Keratinocyte (primary cell): ENCODE data around the gene SPTLC2. TPM values are rescaled to one million over a fixed set of nuclear protein-coding genes. Genes with fewer than 3 reads are reported as not detected.

ENCODE experiments used
- DNase-seq: peaks from one replicate; pipeline ENCODE4 v3.0.0-alpha.2; 2011; ENCODE audit warnings: low read depth, missing footprints, low spot score
- FAIRE-seq: peaks from 2 replicates; lab custom pipeline; 2011; peaks lifted over from hg19 to GRCh38; lab: Jason Lieb, UNC
- H2AFZ ChIP-seq: 2 replicates; pipeline ENCODE4 v1.6.0; 2012; ENCODE audit warnings: low read length, control low read depth, inconsistent platforms; ENCODE audit not compliant: control insufficient read depth
- H3K27ac ChIP-seq: 2 replicates; pipeline ENCODE4 v1.5.1; 2011; ENCODE audit warnings: low read length; ENCODE audit not compliant: control insufficient read depth, insufficient read depth
- H3K27me3 ChIP-seq: 3 replicates; pipeline ENCODE4 v1.6.0; 2011; ENCODE audit warnings: low read length; ENCODE audit not compliant: control insufficient read depth, insufficient read depth; ENCODE audit errors: extremely low read depth
- H3K36me3 ChIP-seq, 2 experiments: 2 replicates in 1 of 2; 3 replicates in 1 of 2; pipeline ENCODE4 v1.5.1; 2011; ENCODE audit warnings: low read length in 2 of 2, mild to moderate bottlenecking in 1 of 2; ENCODE audit not compliant: control insufficient read depth in 2 of 2, insufficient read depth in 2 of 2; ENCODE audit errors: extremely low read depth in 1 of 2
- H3K4me1 ChIP-seq: 3 replicates; pipeline ENCODE4 v1.5.1; 2011; ENCODE audit warnings: low read length; ENCODE audit not compliant: control insufficient read depth, insufficient read depth; ENCODE audit errors: extremely low read depth
- H3K4me2 ChIP-seq: 3 replicates; pipeline ENCODE4 v1.6.0; 2011; ENCODE audit warnings: low read depth, low read length; ENCODE audit not compliant: control insufficient read depth, insufficient read depth; ENCODE audit errors: extremely low read depth
- H3K4me3 ChIP-seq, 3 experiments: fragments of 200-600 bp in 1 of 3; sonication (generic) in 1 of 3; 2 replicates in 2 of 3; 3 replicates in 1 of 3; pipeline ENCODE4 v1.5.1; 2011 to 2016; ENCODE audit warnings: low read length in 3 of 3, mild to moderate bottlenecking in 3 of 3, control low read depth in 2 of 3, inconsistent platforms in 1 of 3, low read depth in 1 of 3, mixed read lengths in 1 of 3, mixed run types in 1 of 3, moderate library complexity in 1 of 3; ENCODE audit not compliant: control insufficient read depth in 2 of 3, insufficient read depth in 2 of 3; ENCODE audit errors: extremely low read depth in 1 of 3
- H3K79me2 ChIP-seq: 2 replicates; pipeline ENCODE4 v1.6.0; 2012; ENCODE audit warnings: low read length; ENCODE audit not compliant: control insufficient read depth, insufficient read depth
- H3K9ac ChIP-seq: 3 replicates; pipeline ENCODE4 v1.6.0; 2011; ENCODE audit warnings: low read length; ENCODE audit not compliant: control insufficient read depth, insufficient read depth; ENCODE audit errors: extremely low read depth
- H3K9me1 ChIP-seq: 3 replicates; pipeline ENCODE4 v1.6.0; 2011; ENCODE audit warnings: low read length; ENCODE audit not compliant: control insufficient read depth, insufficient read depth; ENCODE audit errors: extremely low read depth
- H3K9me3 ChIP-seq: 2 replicates; pipeline ENCODE4 v1.5.1; 2012; ENCODE audit warnings: low read depth, low read length; ENCODE audit not compliant: control insufficient read depth
- H4K20me1 ChIP-seq: 3 replicates; pipeline ENCODE4 v1.6.0; 2011; ENCODE audit warnings: low read length; ENCODE audit not compliant: control insufficient read depth, insufficient read depth; ENCODE audit errors: extremely low read depth
- CTCF ChIP-seq, 3 experiments: IDR thresholded peaks in 1 of 3; conservative IDR thresholded peaks in 1 of 3; optimal IDR thresholded peaks in 1 of 3; 2 replicates in 2 of 3; 3 replicates in 1 of 3; pipeline versions ENCODE3 to v1.5.1; 2011; ENCODE audit warnings: low read length in 3 of 3, mild to moderate bottlenecking in 3 of 3, moderate library complexity in 2 of 3, control low read depth in 1 of 3, inconsistent platforms in 1 of 3; ENCODE audit not compliant: insufficient read depth in 2 of 3; ENCODE audit errors: extremely low read depth in 1 of 3
- EZH2 ChIP-seq: IDR thresholded peaks from one replicate; pipeline ENCODE4 v1.6.1; 2012; ENCODE audit warnings: inconsistent platforms, mild to moderate bottlenecking, low read length, moderate library complexity
- dilution Hi-C: fragments of 300-500 bp; cut with MboI; formaldehyde crosslinking; loops from one replicate; pipeline ENCODE4 v1.7.0; 2020; ENCODE audit warnings: low sequenced_read_pairs; ENCODE audit not compliant: extremely low pct_ligation_motif_present
- polyA plus RNA-seq, 5 experiments: library from polyadenylated mRNA; depleted of rRNA in 3 of 5; stranded (reverse) in 3 of 5; stranded (forward) in 1 of 5; unstranded in 1 of 5; fragments of >200 nt; gene quantifications; 1 replicate in 1 of 5; 2 replicates in 3 of 5; 3 replicates in 1 of 5; pipeline versions ENCODE4 v1.2.1 to v1.2.3, GENCODE V29; 2011 to 2012; ENCODE audit warnings: missing spikeins in 2 of 5, low read depth in 1 of 5, low replicate concordance in 1 of 5

The SPTLC2 gene
- polyA plus RNA-seq, 1 donor (not counting 4 experiments of a cell fraction or from before 2014, with no cell fraction given) = 46.8 TPM

DNA sequence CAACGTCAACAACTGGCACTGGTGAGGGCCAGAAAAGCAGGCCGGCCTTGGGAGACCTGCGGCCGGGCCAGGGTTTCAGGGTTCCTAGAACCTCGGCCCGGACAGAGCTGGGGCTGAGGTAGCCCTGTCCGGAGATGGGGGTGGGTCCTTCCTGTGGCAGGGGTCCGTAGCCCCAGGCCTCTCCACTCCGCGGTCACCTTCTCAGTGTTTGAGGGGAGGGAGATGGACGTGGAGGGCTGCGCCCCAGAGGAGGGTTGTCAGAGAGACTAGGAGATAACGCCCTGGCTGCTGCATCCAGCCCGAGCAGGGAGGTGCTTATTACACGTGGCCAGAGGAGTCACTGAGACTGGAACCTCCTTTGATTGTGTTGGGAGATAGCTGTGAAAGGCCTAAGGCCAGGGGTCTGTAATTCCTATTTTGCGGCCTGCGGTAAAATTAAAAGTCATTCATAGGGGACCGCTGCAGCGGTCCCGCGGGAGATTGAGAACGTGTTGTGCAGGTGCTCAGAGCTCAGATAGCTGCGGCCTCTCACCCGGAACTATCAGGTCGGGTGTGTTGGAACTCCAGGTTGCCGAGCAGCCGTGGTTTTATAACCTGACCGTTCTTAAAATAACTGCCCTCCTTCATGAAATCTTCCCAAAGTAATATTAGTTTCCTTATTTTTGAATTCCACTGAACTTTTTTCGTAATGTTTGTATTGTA is 158.0 kb downstream of the SPTLC2 start:
- Histone ChIP-seq H4K20me1 (peaks cover 9% of the 10 kb centered on the region), H3K27me3 (no peaks in the 10 kb centered on the region), H2AFZ (peak overlapping the region; percentile 95), H3K79me2 (peaks cover 49% of the 10 kb centered on the region), H3K27ac (peak overlapping the region; percentile 94), H3K36me3 (peaks cover 17 to 18% of the 10 kb centered on the region in 2 experiments), H3K9me3 (no peaks in the 10 kb centered on the region), H3K4me3 (peak overlapping the region; percentile 83 to 87 (median 85)), H3K4me1 (peaks cover 7% of the 10 kb centered on the region), H3K9ac (peak overlapping the region; percentile 94), H3K9me1 (no peaks in the 10 kb centered on the region), H3K4me2 (peak overlapping the region; percentile 97)
- DNase-seq (no peak), FAIRE-seq (no peak)
- dilution Hi-C loops = no loop called here
- TF ChIP-seq EZH2 (no peak), CTCF (optimal IDR thresholded peaks at IDR 0.05 in 1 of 3, IDR thresholded peaks at IDR 0.05 in 1 of 3, conservative IDR thresholded peaks at IDR 0.05 in 1 of 3; ENCODE audit: extremely low read depth in 1 of 3, insufficient read depth in 2 of 3, low read length in 3 of 3) (no peak)

- FAIRE-seq (peak; percentile 84), DNase-seq (peak; percentile 95)
- H4K20me1 ChIP-seq = peaks cover 9% of the 10 kb centered on the region
- TF ChIP-seq CTCF (optimal IDR thresholded peaks at IDR 0.05 in 1 of 3, IDR thresholded peaks at IDR 0.05 in 1 of 3, conservative IDR thresholded peaks at IDR 0.05 in 1 of 3; ENCODE audit: extremely low read depth in 1 of 3, insufficient read depth in 2 of 3, low read length in 3 of 3) = no peak
- no peak for TF ChIP-seq EZH2
- H3K9ac ChIP-seq = peak within 1 kb of the TSS; percentile 94
- peaks cover 49% of the 10 kb centered on the region for H3K79me2 ChIP-seq
- H3K4me1 ChIP-seq = peaks cover 7% of the 10 kb centered on the region
- peak within 1 kb of the TSS; percentile 97 for H3K4me2 ChIP-seq
- H2AFZ ChIP-seq = peak within 1 kb of the TSS; percentile 95
- H3K27ac ChIP-seq = peak within 1 kb of the TSS; percentile 94
- peak within 1 kb of the TSS; percentile 83 to 87 (median 85) for H3K4me3 ChIP-seq
- dilution Hi-C loops = no loop called here
- H3K9me3 ChIP-seq = no peaks in the 10 kb centered on the region
- peaks cover 18 to 23% of the 10 kb centered on the region in 2 experiments for H3K36me3 ChIP-seq
- H3K27me3 ChIP-seq = no peaks in the 10 kb centered on the region
- no peaks in the 10 kb centered on the region for H3K9me1 ChIP-seq
Observed at GRCh38 chr14:77457522-77458248, 158.8 kb downstream of the SPTLC2 start, which contains the start of the genes AHSA1 and VIPAS39. Gene AHSA1, plus strand, starts transcription at chr14:77458093. Its CDS starts 97 bp downstream, at chr14:77458190. Gene VIPAS39, minus strand, starts transcription at chr14:77457601. Its CDS starts 3,499 bp downstream, at chr14:77454102.
